ENCODE measurements around the gene TLN1. TPM values are rescaled to one million over a fixed set of nuclear protein-coding genes. Genes with fewer than 3 reads are reported as not detected.

TLN1 gene
- total and polyA plus RNA-seq, 8 donors, result 53.2 to 399 (median 174) TPM

DNA sequence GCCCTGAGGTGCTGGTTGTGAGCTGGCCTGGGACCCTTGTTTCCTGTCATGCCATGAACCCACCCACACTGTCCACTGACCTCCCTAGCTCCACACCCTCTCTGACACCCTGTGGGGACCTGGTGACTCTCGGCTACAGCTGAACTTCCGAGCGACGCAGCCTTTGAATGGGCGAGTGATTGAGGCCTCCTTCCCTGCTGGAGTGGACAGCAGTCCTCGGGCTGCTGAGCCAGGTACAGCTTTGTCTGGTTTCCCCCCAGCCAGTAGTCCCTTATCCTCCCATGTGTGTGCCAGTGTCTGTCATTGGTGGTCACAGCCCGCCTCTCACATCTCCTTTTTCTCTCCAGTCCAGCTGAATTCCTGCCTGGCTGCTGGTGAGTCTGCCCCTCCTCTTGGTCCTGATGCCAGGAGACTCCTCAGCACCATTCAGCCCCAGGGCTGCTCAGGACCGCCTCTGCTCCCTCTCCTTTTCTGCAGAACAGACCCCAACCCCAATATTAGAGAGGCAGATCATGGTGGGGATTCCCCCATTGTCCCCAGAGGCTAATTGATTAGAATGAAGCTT lies 52.1 kb downstream of the TLN1 start:
- Histone ChIP-seq H3K9me3 (no peaks in the 10 kb centered on the region), H3K4me1 (peaks cover 28 to 96% (median 64%) of the 10 kb centered on the region in 4 donors), H3K27ac (peak overlapping the region; percentile 43 to 97 (median 92)), H3K27me3 (peaks cover 0 to 12% (median 0%) of the 10 kb centered on the region in 3 donors), H3K36me3 (peaks cover 26 to 49% (median 29%) of the 10 kb centered on the region in 4 donors), H3K4me3 (peak overlapping the region in 1 of 4 donors; percentile 6)
- WGBS, 5 donors, result 61 to 87% (median 78%) methylated on average over 8 of the region's 8 CpGs
- TF ChIP-seq POLR2A (IDR thresholded peaks at IDR 0.05) (no peak), EP300 (IDR thresholded peaks at IDR 0.05) (no peak), POLR2AphosphoS5 (IDR thresholded peaks at IDR 0.05) (peak in 1 of 3 donors; percentile 39)
- DNase-seq, result no peak
- intact Hi-C loops (cut with DNase I; ENCODE audit: low total_unique reads), result no loop called here

DNA sequence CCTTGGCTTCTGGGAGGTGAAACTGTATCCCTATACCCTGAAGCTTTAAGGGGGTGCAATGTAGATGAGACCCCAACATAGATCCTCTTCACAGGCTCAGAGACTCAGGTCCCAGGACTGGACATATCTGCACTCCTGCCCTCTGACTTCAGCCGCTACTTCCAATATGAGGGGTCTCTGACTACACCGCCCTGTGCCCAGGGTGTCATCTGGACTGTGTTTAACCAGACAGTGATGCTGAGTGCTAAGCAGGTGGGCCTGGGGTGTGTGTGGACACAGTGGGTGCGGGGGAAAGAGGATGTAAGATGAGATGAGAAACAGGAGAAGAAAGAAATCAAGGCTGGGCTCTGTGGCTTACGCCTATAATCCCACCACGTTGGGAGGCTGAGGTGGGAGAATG lies 52.9 kb downstream of the TLN1 start:
- Histone ChIP-seq H3K4me3 (no peak overlapping the region), H3K9me3 (no peaks in the 10 kb centered on the region), H3K4me1 (peaks cover 28 to 88% (median 61%) of the 10 kb centered on the region in 4 donors), H3K27ac (peak overlapping the region; percentile 23 to 97 (median 92)), H3K36me3 (peaks cover 18 to 42% (median 21%) of the 10 kb centered on the region in 4 donors), H3K27me3 (peaks cover 0 to 12% (median 0%) of the 10 kb centered on the region in 3 donors)
- WGBS, 5 donors, result 87 to 91% (median 88%) methylated on average over 5 of the region's 5 CpGs
- no peak for DNase-seq
- TF ChIP-seq POLR2AphosphoS5 (IDR thresholded peaks at IDR 0.05) (no peak), EP300 (IDR thresholded peaks at IDR 0.05) (no peak), POLR2A (IDR thresholded peaks at IDR 0.05) (no peak)
- TF ChIP-seq, protein P1, sequence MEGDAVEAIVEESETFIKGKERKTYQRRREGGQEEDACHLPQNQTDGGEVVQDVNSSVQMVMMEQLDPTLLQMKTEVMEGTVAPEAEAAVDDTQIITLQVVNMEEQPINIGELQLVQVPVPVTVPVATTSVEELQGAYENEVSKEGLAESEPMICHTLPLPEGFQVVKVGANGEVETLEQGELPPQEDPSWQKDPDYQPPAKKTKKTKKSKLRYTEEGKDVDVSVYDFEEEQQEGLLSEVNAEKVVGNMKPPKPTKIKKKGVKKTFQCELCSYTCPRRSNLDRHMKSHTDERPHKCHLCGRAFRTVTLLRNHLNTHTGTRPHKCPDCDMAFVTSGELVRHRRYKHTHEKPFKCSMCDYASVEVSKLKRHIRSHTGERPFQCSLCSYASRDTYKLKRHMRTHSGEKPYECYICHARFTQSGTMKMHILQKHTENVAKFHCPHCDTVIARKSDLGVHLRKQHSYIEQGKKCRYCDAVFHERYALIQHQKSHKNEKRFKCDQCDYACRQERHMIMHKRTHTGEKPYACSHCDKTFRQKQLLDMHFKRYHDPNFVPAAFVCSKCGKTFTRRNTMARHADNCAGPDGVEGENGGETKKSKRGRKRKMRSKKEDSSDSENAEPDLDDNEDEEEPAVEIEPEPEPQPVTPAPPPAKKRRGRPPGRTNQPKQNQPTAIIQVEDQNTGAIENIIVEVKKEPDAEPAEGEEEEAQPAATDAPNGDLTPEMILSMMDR (IDR thresholded peaks at IDR 0.05), result no peak
- intact Hi-C loops (cut with DNase I; ENCODE audit: low total_unique reads), result no loop called here

DNA sequence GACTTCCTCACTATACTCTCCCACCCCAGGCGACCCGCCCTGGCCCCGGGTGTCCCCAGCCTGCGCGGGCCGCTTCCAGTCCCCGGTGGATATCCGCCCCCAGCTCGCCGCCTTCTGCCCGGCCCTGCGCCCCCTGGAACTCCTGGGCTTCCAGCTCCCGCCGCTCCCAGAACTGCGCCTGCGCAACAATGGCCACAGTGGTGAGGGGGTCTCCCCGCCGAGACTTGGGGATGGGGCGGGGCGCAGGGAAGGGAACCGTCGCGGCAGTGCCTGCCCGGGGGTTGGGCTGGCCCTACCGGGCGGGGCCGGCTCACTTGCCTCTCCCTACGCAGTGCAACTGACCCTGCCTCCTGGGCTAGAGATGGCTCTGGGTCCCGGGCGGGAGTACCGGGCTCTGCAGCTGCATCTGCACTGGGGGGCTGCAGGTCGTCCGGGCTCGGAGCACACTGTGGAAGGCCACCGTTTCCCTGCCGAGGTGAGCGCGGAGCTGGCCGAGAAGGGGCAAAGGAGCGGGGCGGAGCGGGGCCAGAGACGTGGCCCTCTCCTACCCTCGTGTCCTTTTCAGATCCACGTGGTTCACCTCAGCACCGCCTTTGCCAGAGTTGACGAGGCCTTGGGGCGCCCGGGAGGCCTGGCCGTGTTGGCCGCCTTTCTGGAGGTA lies 56.1 kb downstream of the TLN1 start:
- peaks cover 0 to 12% (median 0%) of the 10 kb centered on the region in 3 donors for H3K27me3 ChIP-seq
- TF ChIP-seq POLR2AphosphoS5 (IDR thresholded peaks at IDR 0.05), result peak in 2 of 3 donors; percentile 28 to 38
- TF ChIP-seq POLR2A (IDR thresholded peaks at IDR 0.05), result no peak
- H3K4me1 ChIP-seq, result peaks cover 33 to 81% (median 49%) of the 10 kb centered on the region in 4 donors
- H3K36me3 ChIP-seq, result peaks cover 0 to 16% (median 0%) of the 10 kb centered on the region in 4 donors
- DNase-seq, result peak; percentile 65 to 90
- H3K4me3 ChIP-seq, result peak overlapping the region; percentile 50 to 72 (median 53)
- 4 to 9% (median 7%) methylated on average over 34 to 51 of the region's 51 CpGs for WGBS, 5 donors
- H3K27ac ChIP-seq, result peak overlapping the region; percentile 89 to 100 (median 89)
- intact Hi-C loops (cut with DNase I; ENCODE audit: low total_unique reads), result no loop called here
- no peaks in the 10 kb centered on the region for H3K9me3 ChIP-seq

DNA sequence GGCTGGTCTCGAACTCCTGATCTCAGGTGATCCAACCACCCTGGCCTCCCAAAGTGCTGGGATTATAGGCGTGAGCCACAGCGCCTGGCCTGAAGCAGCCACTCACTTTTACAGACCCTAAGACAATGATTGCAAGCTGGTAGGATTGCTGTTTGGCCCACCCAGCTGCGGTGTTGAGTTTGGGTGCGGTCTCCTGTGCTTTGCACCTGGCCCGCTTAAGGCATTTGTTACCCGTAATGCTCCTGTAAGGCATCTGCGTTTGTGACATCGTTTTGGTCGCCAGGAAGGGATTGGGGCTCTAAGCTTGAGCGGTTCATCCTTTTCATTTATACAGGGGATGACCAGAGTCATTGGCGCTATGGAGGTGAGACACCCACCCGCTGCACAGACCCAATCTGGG lies 56.8 kb downstream of the TLN1 start:
- H3K27ac ChIP-seq, result peak overlapping the region; percentile 89 to 100 (median 89)
- intact Hi-C loops (cut with DNase I; ENCODE audit: low total_unique reads), result no loop called here
- peak overlapping the region; percentile 50 to 72 (median 53) for H3K4me3 ChIP-seq
- 16 to 31% (median 22%) methylated on average over 10 to 13 of the region's 13 CpGs for WGBS, 5 donors
- peaks cover 0 to 12% (median 0%) of the 10 kb centered on the region in 3 donors for H3K27me3 ChIP-seq
- H3K9me3 ChIP-seq, result no peaks in the 10 kb centered on the region
- no peak for TF ChIP-seq EP300 (IDR thresholded peaks at IDR 0.05)
- TF ChIP-seq POLR2A (IDR thresholded peaks at IDR 0.05), result no peak
- no peak for TF ChIP-seq POLR2AphosphoS5 (IDR thresholded peaks at IDR 0.05)
- TF ChIP-seq, protein P1 (IDR thresholded peaks at IDR 0.05), result no peak
- peak in 1 of 2 donors; percentile 49 for DNase-seq
- H3K4me1 ChIP-seq, result peaks cover 31 to 79% (median 43%) of the 10 kb centered on the region in 4 donors
- peaks cover 0 to 11% (median 0%) of the 10 kb centered on the region in 4 donors for H3K36me3 ChIP-seq

DNA sequence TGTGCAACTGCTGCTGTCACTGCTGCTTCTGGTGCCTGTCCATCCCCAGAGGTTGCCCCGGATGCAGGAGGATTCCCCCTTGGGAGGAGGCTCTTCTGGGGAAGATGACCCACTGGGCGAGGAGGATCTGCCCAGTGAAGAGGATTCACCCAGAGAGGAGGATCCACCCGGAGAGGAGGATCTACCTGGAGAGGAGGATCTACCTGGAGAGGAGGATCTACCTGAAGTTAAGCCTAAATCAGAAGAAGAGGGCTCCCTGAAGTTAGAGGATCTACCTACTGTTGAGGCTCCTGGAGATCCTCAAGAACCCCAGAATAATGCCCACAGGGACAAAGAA lies 58.0 kb downstream of the TLN1 start:
- Histone ChIP-seq H3K4me3 (peak overlapping the region; percentile 50 to 72 (median 53)), H3K36me3 (peaks cover 0 to 5% (median 0%) of the 10 kb centered on the region in 4 donors), H3K27ac (peak overlapping the region; percentile 89 to 100 (median 89)), H3K4me1 (peaks cover 26 to 72% (median 43%) of the 10 kb centered on the region in 4 donors), H3K9me3 (no peaks in the 10 kb centered on the region), H3K27me3 (peaks cover 0 to 12% (median 0%) of the 10 kb centered on the region in 3 donors)
- WGBS, 5 donors, result 25 to 44% (median 34%) methylated on average over 1 to 3 of the region's 3 CpGs; no CpG with 5 or more reads in 1 of the 5 donors
- intact Hi-C loops (cut with DNase I; ENCODE audit: low total_unique reads), result no loop called here
- TF ChIP-seq POLR2AphosphoS5 (IDR thresholded peaks at IDR 0.05), result no peak
- TF ChIP-seq EP300 (IDR thresholded peaks at IDR 0.05), result no peak
- TF ChIP-seq, protein P1 (IDR thresholded peaks at IDR 0.05), result no peak
- TF ChIP-seq POLR2A (IDR thresholded peaks at IDR 0.05), result no peak
- no peak for DNase-seq
